Nephron progenitor cell (in vitro differentiated cells): Measurements from ENCODE around the gene ATP6V0E1.

ENCODE experiments used
- DNase-seq: peaks from one replicate; pipeline ENCODE4 v3.0.0; 2021
- H3K27ac Mint-ChIP-seq: 2 replicates; pipeline ENCODE4 v1.8.0; 2021; ENCODE audit warnings: mild to moderate bottlenecking, moderate library complexity, mixed read lengths
- H3K27me3 Mint-ChIP-seq: 2 replicates; pipeline ENCODE4 v1.8.0; 2021; ENCODE audit warnings: mild to moderate bottlenecking, low read depth, mixed read lengths; ENCODE audit not compliant: poor library complexity
- H3K36me3 Mint-ChIP-seq: 2 replicates; pipeline ENCODE4 v1.8.0; 2021; ENCODE audit warnings: low read depth, mixed read lengths
- H3K4me1 Mint-ChIP-seq: 2 replicates; pipeline ENCODE4 v1.8.0; 2021; ENCODE audit warnings: mixed read lengths
- H3K4me3 Mint-ChIP-seq: 2 replicates; pipeline ENCODE4 v1.8.0; 2021; ENCODE audit warnings: mild to moderate bottlenecking, moderate library complexity, mixed read lengths
- H3K9me3 Mint-ChIP-seq: 2 replicates; pipeline ENCODE4 v1.8.0; 2021; ENCODE audit warnings: mild to moderate bottlenecking, moderate library complexity, mixed read lengths
- CTCF ChIP-seq: fragments of 200-600 bp; sonication (generic); IDR thresholded peaks from 2 replicates; pipeline ENCODE4 v1.5.0; 2021; ENCODE audit warnings: antibody characterized with exemption

ATP6V0E1 gene

GRCh38 chr5:172981931-172982330 lies 1.6 kb upstream of the ATP6V0E1 start:
- H3K4me3 Mint-ChIP-seq, result no peak overlapping the region
- no peak for DNase-seq
- H3K9me3 Mint-ChIP-seq, result no peaks in the 10 kb centered on the region
- H3K27me3 Mint-ChIP-seq, result peaks cover 33% of the 10 kb centered on the region
- H3K4me1 Mint-ChIP-seq, result peaks cover 24% of the 10 kb centered on the region
- H3K27ac Mint-ChIP-seq, result no peak overlapping the region
- no peak for TF ChIP-seq CTCF
- H3K36me3 Mint-ChIP-seq, result peaks cover 17% of the 10 kb centered on the region

GRCh38 chr5:172984244-172984953 lies 828 bp downstream of the ATP6V0E1 start:
- H3K27ac Mint-ChIP-seq, result peak overlapping the region; percentile 89
- peak overlapping the region; percentile 97 for H3K4me3 Mint-ChIP-seq
- no peak for TF ChIP-seq CTCF
- H3K27me3 Mint-ChIP-seq, result peaks cover 17% of the 10 kb centered on the region
- H3K36me3 Mint-ChIP-seq, result peaks cover 19% of the 10 kb centered on the region
- peak; percentile 53 for DNase-seq
- H3K4me1 Mint-ChIP-seq, result peaks cover 24% of the 10 kb centered on the region
- H3K9me3 Mint-ChIP-seq, result no peaks in the 10 kb centered on the region

- H3K4me1 Mint-ChIP-seq, result peaks cover 24% of the 10 kb centered on the region
- no peak overlapping the region for H3K27ac Mint-ChIP-seq
- peak overlapping the region; percentile 73 for H3K4me3 Mint-ChIP-seq
- peaks cover 11% of the 10 kb centered on the region for H3K27me3 Mint-ChIP-seq
- no peak for DNase-seq
- peaks cover 19% of the 10 kb centered on the region for H3K36me3 Mint-ChIP-seq
- H3K9me3 Mint-ChIP-seq, result no peaks in the 10 kb centered on the region
- TF ChIP-seq CTCF, result no peak
Measured at GRCh38 chr5:172985596-172985995, 2.0 kb downstream of the ATP6V0E1 start.

GRCh38 chr5:172988276-172988675 lies 4.7 kb downstream of the ATP6V0E1 start:
- H3K27me3 Mint-ChIP-seq, result peaks cover 6% of the 10 kb centered on the region
- no peaks in the 10 kb centered on the region for H3K9me3 Mint-ChIP-seq
- no peak overlapping the region for H3K27ac Mint-ChIP-seq
- no peak for TF ChIP-seq CTCF
- peaks cover 23% of the 10 kb centered on the region for H3K4me1 Mint-ChIP-seq
- DNase-seq, result no peak
- H3K36me3 Mint-ChIP-seq, result peaks cover 44% of the 10 kb centered on the region
- no peak overlapping the region for H3K4me3 Mint-ChIP-seq

- Mint-ChIP-seq H3K9me3 (no peaks in the 10 kb centered on the region), H3K4me3 (no peak overlapping the region), H3K27ac (peak overlapping the region; percentile 49), H3K36me3 (peaks cover 52% of the 10 kb centered on the region), H3K4me1 (peaks cover 6% of the 10 kb centered on the region), H3K27me3 (peaks cover 6% of the 10 kb centered on the region)
- DNase-seq, result no peak
- TF ChIP-seq CTCF, result no peak
Measured at GRCh38 chr5:172990776-172991175, 7.2 kb downstream of the ATP6V0E1 start.

GRCh38 chr5:172994405-172994804 lies 10.8 kb downstream of the ATP6V0E1 start:
- H3K27me3 Mint-ChIP-seq, result peaks cover 5% of the 10 kb centered on the region
- no peaks in the 10 kb centered on the region for H3K9me3 Mint-ChIP-seq
- H3K27ac Mint-ChIP-seq, result peak overlapping the region; percentile 74
- DNase-seq, result no peak
- no peak for TF ChIP-seq CTCF
- peaks cover 5% of the 10 kb centered on the region for H3K4me1 Mint-ChIP-seq
- H3K36me3 Mint-ChIP-seq, result peaks cover 61% of the 10 kb centered on the region
- H3K4me3 Mint-ChIP-seq, result no peak overlapping the region
